Natural killer cell (primary cell): ENCODE data around the gene ARL4C. TPM values are rescaled to one million over a fixed set of nuclear protein-coding genes. Genes with fewer than 3 reads are reported as not detected.
A peak's percentile ranks its signal among the peaks of the same experiment; 100 is the strongest.

Experiments used
- ATAC-seq, 3 donors: fragments of 150-1000 bp in 2 of 3; fragments of 200-7000 bp in 1 of 3; cut with Tn5 transposase; 1 replicate in 1 of 3; 2 replicates in 2 of 3; pipeline ENCODE4 v1.10.0; 2021; ENCODE audit warnings: mild to moderate bottlenecking in 2 of 3, moderate library complexity in 2 of 3
- DNase-seq, 2 donors: peaks; one replicate each; pipeline versions ENCODE4 v3.0.0 to v3.0.0-alpha.2; 2013 to 2021; ENCODE audit warnings: mixed read lengths in 1 of 2
- H3K27ac ChIP-seq: one replicate; pipeline ENCODE4 v1.5.1; 2013; ENCODE audit warnings: mild to moderate bottlenecking, low read length
- H3K27me3 ChIP-seq: one replicate; pipeline ENCODE4 v1.6.1; 2013; ENCODE audit warnings: low read length; ENCODE audit not compliant: control insufficient read depth, insufficient read depth
- H3K36me3 ChIP-seq: one replicate; pipeline ENCODE4 v1.6.1; 2013; ENCODE audit warnings: low read length; ENCODE audit not compliant: control insufficient read depth, insufficient read depth
- H3K4me1 ChIP-seq: one replicate; pipeline ENCODE4 v1.6.1; 2013; ENCODE audit warnings: low read length; ENCODE audit not compliant: control insufficient read depth, insufficient read depth
- H3K4me3 ChIP-seq: one replicate; pipeline ENCODE4 v1.5.1; 2013; ENCODE audit warnings: low read length
- H3K9me3 ChIP-seq: one replicate; pipeline ENCODE4 v1.6.1; 2013; ENCODE audit warnings: low read length; ENCODE audit not compliant: control insufficient read depth, insufficient read depth
- H3K27ac Mint-ChIP-seq, 2 donors: one replicate each; pipeline ENCODE4 v1.8.0; 2022; ENCODE audit warnings: mild to moderate bottlenecking in 2 of 2, mixed read lengths in 2 of 2, moderate library complexity in 1 of 2
- H3K27me3 Mint-ChIP-seq, 2 donors: one replicate each; pipeline ENCODE4 v1.8.0; 2022; ENCODE audit warnings: low read depth in 2 of 2, mixed read lengths in 2 of 2
- H3K36me3 Mint-ChIP-seq: one replicate; pipeline ENCODE4 v1.8.0; 2022; ENCODE audit warnings: mixed read lengths
- H3K4me1 Mint-ChIP-seq, 2 donors: one replicate each; pipeline ENCODE4 v1.8.0; 2022; ENCODE audit warnings: mixed read lengths in 2 of 2
- H3K4me3 Mint-ChIP-seq: one replicate; pipeline ENCODE4 v1.8.0; 2022; ENCODE audit warnings: mild to moderate bottlenecking, moderate library complexity, mixed read lengths
- H3K9me3 Mint-ChIP-seq, 2 donors: one replicate each; pipeline ENCODE4 v1.8.0; 2022; ENCODE audit warnings: mixed read lengths in 2 of 2
- CTCF ChIP-seq: fragments of 200-600 bp; IDR thresholded peaks from one replicate; pipeline ENCODE4 v1.8.0; 2022; ENCODE audit warnings: antibody characterized with exemption
- WGBS: methylation state at CpG from one replicate; pipeline ENCODE4 v1.1.7; 2013; ENCODE audit warnings: missing lambda C conversion rate; ENCODE audit not compliant: insufficient coverage; 5-methylcytosine and 5-hydroxymethylcytosine counted together
- intact Hi-C: fragments of 100-400 bp; cut with micrococcal nuclease; formaldehyde crosslinking; loops from one replicate; pipeline ENCODE4 v1.14.2; 2022
- total RNA-seq, 4 donors: library from RNA; stranded (reverse); fragments of 120-200 nt in 1 of 4; gene quantifications; one replicate each; pipeline versions ENCODE4 v1.2.3 to v1.2.4, GENCODE V29; 2013 to 2022

Gene ARL4C
- total RNA-seq, 3 donors from 2014 or later (not counting 1 experiment from before 2014, with no cell fraction given) = 492 to 756 (median 664) TPM

- Mint-ChIP-seq H3K36me3 (no peaks in the 10 kb centered on the region), H3K9me3 (no peaks in the 10 kb centered on the region), H3K4me1 (no peaks in the 10 kb centered on the region), H3K27me3 (peaks cover 6 to 18% of the 10 kb centered on the region in 2 donors), H3K4me3 (no peak overlapping the region), H3K27ac (no peak overlapping the region)
- no peaks in the 10 kb centered on the region for H3K36me3 ChIP-seq
- 95% methylated on average over 1 of the region's 1 CpG for WGBS
- H3K27ac ChIP-seq = no peak overlapping the region
- no peak for DNase-seq
- no peak for TF ChIP-seq CTCF
- intact Hi-C loops = no loop called here
- H3K27me3 ChIP-seq = no peaks in the 10 kb centered on the region
- H3K9me3 ChIP-seq = no peaks in the 10 kb centered on the region
- H3K4me1 ChIP-seq = no peaks in the 10 kb centered on the region
- no peak overlapping the region for H3K4me3 ChIP-seq
- ATAC-seq = peak in 1 of 3 donors; percentile 18
Measured at GRCh38 chr2:234514099-234514498, 17.2 kb upstream of the ARL4C start.

GRCh38 chr2:234512884-234513669, 16.2 kb upstream of the ARL4C start:
- intact Hi-C loops = no loop called here
- no peaks in the 10 kb centered on the region for H3K36me3 Mint-ChIP-seq
- H3K27me3 Mint-ChIP-seq = peaks cover 6 to 18% of the 10 kb centered on the region in 2 donors
- WGBS = 96% methylated on average over 13 of the region's 14 CpGs
- ATAC-seq = no peak
- Histone ChIP-seq H3K27me3 (no peaks in the 10 kb centered on the region), H3K36me3 (no peaks in the 10 kb centered on the region), H3K27ac (no peak overlapping the region), H3K4me3 (no peak overlapping the region), H3K4me1 (no peaks in the 10 kb centered on the region), H3K9me3 (no peaks in the 10 kb centered on the region)
- no peak for TF ChIP-seq CTCF
- no peak for DNase-seq
- H3K4me1 Mint-ChIP-seq = no peaks in the 10 kb centered on the region
- H3K27ac Mint-ChIP-seq = no peak overlapping the region
- H3K4me3 Mint-ChIP-seq = no peak overlapping the region
- no peaks in the 10 kb centered on the region for H3K9me3 Mint-ChIP-seq

- no peak overlapping the region for H3K27ac ChIP-seq
- H3K4me3 ChIP-seq = no peak overlapping the region
- H3K4me1 Mint-ChIP-seq = peaks cover 28 to 29% of the 10 kb centered on the region in 2 donors
- intact Hi-C loops = loop anchor here (5.0 kb wide), 1 partner anchor 646 kb away; no protein-coding TSS in a partner anchor
- no peaks in the 10 kb centered on the region for H3K9me3 ChIP-seq
- no peak overlapping the region for H3K27ac Mint-ChIP-seq
- no peaks in the 10 kb centered on the region for H3K36me3 Mint-ChIP-seq
- H3K36me3 ChIP-seq = no peaks in the 10 kb centered on the region
- 88% methylated on average over 2 of the region's 3 CpGs for WGBS
- no peak for TF ChIP-seq CTCF
- H3K4me3 Mint-ChIP-seq = no peak overlapping the region
- ATAC-seq (no peak), DNase-seq (no peak)
- no peaks in the 10 kb centered on the region for H3K9me3 Mint-ChIP-seq
- H3K4me1 ChIP-seq = peaks cover 22% of the 10 kb centered on the region
- H3K27me3 ChIP-seq = no peaks in the 10 kb centered on the region
- H3K27me3 Mint-ChIP-seq = peaks cover 4 to 30% of the 10 kb centered on the region in 2 donors
Measured at GRCh38 chr2:234502919-234503285, 6.0 kb upstream of the ARL4C start.
